SK-N-SH (cell line): ENCODE results near the gene YKT6. TPM values are rescaled to one million over a fixed set of nuclear protein-coding genes. Genes with fewer than 3 reads are reported as not detected.

Experiments used
- CTCF ChIA-PET: fragments of 300-600, 350-600 bp; formaldehyde crosslinking; extraction: SDS; loops from one replicate; lab custom pipeline; 2021; lab: Yijun Ruan, JAX
- POLR2A ChIA-PET: fragments of 350-600 bp; sonication (Branson Sonifier 250); formaldehyde crosslinking; extraction: SDS; loops from one replicate; lab custom pipeline; 2020; ENCODE audit warnings: antibody characterized with exemption, inconsistent platforms; lab: Yijun Ruan, JAX
- DNase-seq: peaks from one replicate; pipeline ENCODE4 v3.0.0; 2012
- H2AFZ ChIP-seq: fragments of 200-600 bp; sonication (generic); 2 replicates; pipeline ENCODE4 v1.8.1; 2016; ENCODE audit warnings: antibody characterized with exemption, mild to moderate bottlenecking, low read depth
- H3F3A ChIP-seq: fragments of 200-600 bp; sonication (generic); replicated peaks from 2 replicates; pipeline ENCODE3; 2016; ENCODE audit warnings: antibody characterized with exemption, mild to moderate bottlenecking; ENCODE audit not compliant: insufficient read depth
- H3K27ac ChIP-seq, 2 experiments: fragments of 200-500 bp in 1 of 2; fragments of 200-600 bp in 1 of 2; sonication (Bioruptor generic) in 1 of 2; sonication (generic), shearing (Covaris generic) in 1 of 2; 2 replicates each; pipeline versions ENCODE4 v1.5.1 to v1.6.1; 2014 to 2016; ENCODE audit warnings: low read depth in 2 of 2, inconsistent platforms in 1 of 2, low read length in 1 of 2, mild to moderate bottlenecking in 1 of 2, mixed read lengths in 1 of 2
- H3K27me3 ChIP-seq: fragments of 200-600 bp; sonication (generic), shearing (Covaris generic); 2 replicates; pipeline ENCODE4 v1.6.1; 2016; ENCODE audit warnings: mixed run types; ENCODE audit not compliant: insufficient read depth
- H3K36me3 ChIP-seq, 2 experiments: fragments of 200-500 bp in 1 of 2; fragments of 200-600 bp in 1 of 2; sonication (Bioruptor generic) in 1 of 2; sonication (generic) in 1 of 2; replicated peaks in 1 of 2; 2 replicates each; pipeline versions ENCODE3 to v1.5.1; 2014 to 2016; ENCODE audit warnings: low read length in 1 of 2, mild to moderate bottlenecking in 1 of 2; ENCODE audit not compliant: insufficient read depth in 2 of 2, control insufficient read depth in 1 of 2
- H3K4me1 ChIP-seq, 2 experiments: fragments of 200-500 bp in 1 of 2; fragments of 200-600 bp in 1 of 2; sonication (Bioruptor generic) in 1 of 2; sonication (generic), shearing (Covaris generic) in 1 of 2; 2 replicates each; pipeline versions ENCODE4 v1.5.1 to v1.6.1; 2014 to 2016; ENCODE audit warnings: low read depth in 1 of 2, low read length in 1 of 2, mixed run types in 1 of 2; ENCODE audit not compliant: insufficient read depth in 2 of 2, control insufficient read depth in 1 of 2
- H3K4me2 ChIP-seq: fragments of 200-600 bp; sonication (generic), shearing (Covaris generic); 2 replicates; pipeline ENCODE4 v1.6.1; 2017; ENCODE audit warnings: mixed run types
- H3K4me3 ChIP-seq, 2 experiments: fragments of 200-500 bp in 1 of 2; fragments of 200-600 bp in 1 of 2; sonication (Bioruptor generic) in 1 of 2; sonication (generic), shearing (Covaris generic) in 1 of 2; 2 replicates each; pipeline versions ENCODE4 v1.5.1 to v1.8.1; 2014 to 2016; ENCODE audit warnings: low read depth in 2 of 2, inconsistent platforms in 1 of 2, low read length in 1 of 2, mild to moderate bottlenecking in 1 of 2, mixed read lengths in 1 of 2, moderate library complexity in 1 of 2
- H3K79me2 ChIP-seq: fragments of 200-600 bp; sonication (generic); 2 replicates; pipeline ENCODE4 v1.8.1; 2017; ENCODE audit warnings: mild to moderate bottlenecking; ENCODE audit not compliant: insufficient read depth
- H3K9ac ChIP-seq: fragments of 200-600 bp; sonication (generic); 2 replicates; pipeline ENCODE4 v1.6.1; 2017; ENCODE audit warnings: mixed run types
- H3K9me2 ChIP-seq: fragments of 200-600 bp; sonication (generic); 2 replicates; pipeline ENCODE4 v1.6.1; 2017; ENCODE audit warnings: mixed run types
- H3K9me3 ChIP-seq: fragments of 200-600 bp; sonication (generic); 2 replicates; pipeline ENCODE4 v1.6.1; 2017; ENCODE audit warnings: mixed run types, mild to moderate bottlenecking, moderate library complexity
- H4K20me1 ChIP-seq: fragments of 200-600 bp; sonication (generic); 2 replicates; pipeline ENCODE4 v1.6.1; 2017; ENCODE audit warnings: mild to moderate bottlenecking, mixed run types; ENCODE audit not compliant: insufficient read depth
- CHD2 ChIP-seq: fragments of 150-350 bp; IDR thresholded peaks from 2 replicates; pipeline ENCODE4 v1.6.1; 2018; ENCODE audit warnings: low read length; ENCODE audit not compliant: partially characterized antibody
- EP300 ChIP-seq, 2 experiments: IDR thresholded peaks; 2 replicates each; pipeline versions ENCODE4 v1.4.0 to v1.6.1; 2012; ENCODE audit warnings: borderline replicate concordance in 1 of 2, low read depth in 1 of 2, low read length in 1 of 2
- EZH2phosphoT487 ChIP-seq: fragments of 200-600 bp; sonication (generic); IDR thresholded peaks from 2 replicates; pipeline ENCODE4 v1.6.1; 2017; ENCODE audit warnings: low read depth, mixed run types, mild to moderate bottlenecking, antibody characterized with exemption, moderate library complexity, borderline replicate concordance
- IRF3 ChIP-seq: fragments of 150-350 bp; IDR thresholded peaks from 2 replicates; pipeline ENCODE4 v1.6.1; 2016; ENCODE audit warnings: mild to moderate bottlenecking, low read depth, low read length
- JUND ChIP-seq: IDR thresholded peaks from 2 replicates; pipeline ENCODE4 v1.4.0; 2012
- MEF2A ChIP-seq: IDR thresholded peaks from 2 replicates; pipeline ENCODE4 v1.4.0; 2012; ENCODE audit warnings: low read depth, borderline replicate concordance
- MXI1 ChIP-seq: IDR thresholded peaks from 2 replicates; pipeline ENCODE4 v1.6.1; 2012; ENCODE audit warnings: mild to moderate bottlenecking, low read depth, low read length, improper control_type of control experiment
- NRF1 ChIP-seq: IDR thresholded peaks from 2 replicates; pipeline ENCODE4 v1.6.1; 2012; ENCODE audit warnings: low read depth, mild to moderate bottlenecking, low read length
- PBX3 ChIP-seq: IDR thresholded peaks from 2 replicates; pipeline ENCODE4; 2012
- POLR2AphosphoS5 ChIP-seq: IDR thresholded peaks from 2 replicates; pipeline ENCODE4 v1.6.1; 2012; ENCODE audit warnings: low read depth, low read length
- RAD21 ChIP-seq: IDR thresholded peaks from 2 replicates; pipeline ENCODE4 v1.6.1; 2012; ENCODE audit warnings: mild to moderate bottlenecking, low read length
- RCOR1 ChIP-seq: fragments of 150-350 bp; IDR thresholded peaks from 2 replicates; pipeline ENCODE4 v1.6.1; 2017; ENCODE audit warnings: antibody characterized with exemption, low read length
- SIN3A ChIP-seq: IDR thresholded peaks from 2 replicates; pipeline ENCODE4 v1.6.1; 2012; ENCODE audit warnings: low read depth, mild to moderate bottlenecking, low read length, moderate library complexity, borderline replicate concordance
- TCF12 ChIP-seq: IDR thresholded peaks from 2 replicates; pipeline ENCODE4 v1.4.0; 2012
- TEAD4 ChIP-seq: IDR thresholded peaks from 2 replicates; pipeline ENCODE4 v1.4.0; 2012; ENCODE audit warnings: mild to moderate bottlenecking, borderline replicate concordance; ENCODE audit not compliant: insufficient read depth
- USF1 ChIP-seq: IDR thresholded peaks from 2 replicates; pipeline ENCODE4 v1.4.0; 2012; ENCODE audit warnings: low read depth, borderline replicate concordance
- YY1 ChIP-seq: IDR thresholded peaks from 2 replicates; pipeline ENCODE4 v1.4.0; 2012; ENCODE audit warnings: low read depth, mild to moderate bottlenecking
- WGBS: methylation state at CpG from one replicate; pipeline ENCODE4 v1.1.6; 2017; ENCODE audit warnings: low lambda C conversion rate; 5-methylcytosine and 5-hydroxymethylcytosine counted together
- polyA plus RNA-seq, 3 experiments: library from polyadenylated mRNA; depleted of rRNA; stranded (reverse); fragments of >200 nt; gene quantifications; 2 replicates each; pipeline ENCODE4 v1.2.3, GENCODE V29; 2012

Gene YKT6
- polyA plus RNA-seq, 1 of the 3 experiments (the other 2 are of a cell fraction): 170 TPM

- H3K9me3 ChIP-seq: no peaks in the 10 kb centered on the region
- POLR2A ChIA-PET: no interaction called here
These were observed 57.6 kb downstream of the YKT6 start for GRCh38 chr7:44258423-44258760.

GRCh38 chr7:44258865-44259546 is 58.2 kb downstream of the YKT6 start:
- ChIA-PET CTCF (interaction anchor here (1.0 to 10.0 kb wide), 5 partner anchors 15 to 58 kb away, joined by 3 to 101 read pairs (median 4); no protein-coding TSS in a partner anchor), POLR2A (no interaction called here)
- TF ChIP-seq EZH2phosphoT487 (no peak), EP300 (IDR thresholded peaks at IDR 0.05; ENCODE audit: borderline replicate concordance in 1 of 2, low read depth in 1 of 2, low read length in 1 of 2) (no peak), POLR2AphosphoS5 (no peak), IRF3 (no peak), USF1 (no peak), PBX3 (no peak), MEF2A (no peak), RCOR1 (no peak), SIN3A (no peak), TCF12 (no peak), TEAD4 (no peak), RAD21 (no peak)
- H3K27ac ChIP-seq: peak overlapping the region in 1 of 2 experiments; percentile 54; a peak in 3 of 4 replicates
- no peak overlapping the region for H3K4me3 ChIP-seq
- H3F3A ChIP-seq: peaks cover 10% of the 10 kb centered on the region
- H2AFZ ChIP-seq: peak overlapping the region; percentile 5; the same call in 1 of the 2 replicates
- no peaks in the 10 kb centered on the region for H3K9me3 ChIP-seq
- H3K4me1 ChIP-seq: peaks cover 25 to 45% of the 10 kb centered on the region in 2 experiments; a peak in 3 of 4 replicates
- no peaks in the 10 kb centered on the region for H3K9me2 ChIP-seq
- no peaks in the 10 kb centered on the region for H3K36me3 ChIP-seq
- no peak for DNase-seq
- peak overlapping the region; percentile 5; the same call in 1 of the 2 replicates for H3K9ac ChIP-seq
- H3K79me2 ChIP-seq: no peaks in the 10 kb centered on the region
- H4K20me1 ChIP-seq: no peaks in the 10 kb centered on the region
- peaks cover 9% of the 10 kb centered on the region; the same call in 1 of the 2 replicates for H3K27me3 ChIP-seq
- peak overlapping the region; percentile 48 for H3K4me2 ChIP-seq
- 85% methylated on average over 11 of the region's 14 CpGs for WGBS

More at GRCh38 chr7:44258423-44258760, 57.6 kb downstream of the YKT6 start:
- H3K27me3 ChIP-seq: 0 out of 2 replicates have a peak, but pooled peaks cover 3% of the 10 kb centered on the region
- no peaks in the 10 kb centered on the region for H3K36me3 ChIP-seq
- peaks cover 25 to 41% of the 10 kb centered on the region in 2 experiments; a peak in 3 of 4 replicates for H3K4me1 ChIP-seq
- H3K4me3 ChIP-seq: no peak overlapping the region
- H3K4me2 ChIP-seq: peak overlapping the region; percentile 48
- no peaks in the 10 kb centered on the region for H4K20me1 ChIP-seq
- no peaks in the 10 kb centered on the region for H3K79me2 ChIP-seq
- no peaks in the 10 kb centered on the region for H3K9me2 ChIP-seq
- TF ChIP-seq JUND (no peak), YY1 (no peak), CHD2 (no peak), NRF1 (no peak), MXI1 (no peak)
- DNase-seq: no peak
- H3F3A ChIP-seq: peaks cover 10% of the 10 kb centered on the region
- 100% methylated on average over 4 of the region's 4 CpGs for WGBS
- H3K27ac ChIP-seq: peak overlapping the region in 1 of 2 experiments; percentile 54; a peak in 2 of 4 replicates
- CTCF ChIA-PET: interaction anchor here (0.6 to 10.0 kb wide), 5 partner anchors 16 to 67 kb away, joined by 3 to 101 read pairs (median 4); no protein-coding TSS in a partner anchor
- H3K9ac ChIP-seq: no peak overlapping the region
- peak overlapping the region; percentile 5; the same call in 1 of the 2 replicates for H2AFZ ChIP-seq
